ENCODE data around the gene PAX5.

The PAX5 gene

DNA sequence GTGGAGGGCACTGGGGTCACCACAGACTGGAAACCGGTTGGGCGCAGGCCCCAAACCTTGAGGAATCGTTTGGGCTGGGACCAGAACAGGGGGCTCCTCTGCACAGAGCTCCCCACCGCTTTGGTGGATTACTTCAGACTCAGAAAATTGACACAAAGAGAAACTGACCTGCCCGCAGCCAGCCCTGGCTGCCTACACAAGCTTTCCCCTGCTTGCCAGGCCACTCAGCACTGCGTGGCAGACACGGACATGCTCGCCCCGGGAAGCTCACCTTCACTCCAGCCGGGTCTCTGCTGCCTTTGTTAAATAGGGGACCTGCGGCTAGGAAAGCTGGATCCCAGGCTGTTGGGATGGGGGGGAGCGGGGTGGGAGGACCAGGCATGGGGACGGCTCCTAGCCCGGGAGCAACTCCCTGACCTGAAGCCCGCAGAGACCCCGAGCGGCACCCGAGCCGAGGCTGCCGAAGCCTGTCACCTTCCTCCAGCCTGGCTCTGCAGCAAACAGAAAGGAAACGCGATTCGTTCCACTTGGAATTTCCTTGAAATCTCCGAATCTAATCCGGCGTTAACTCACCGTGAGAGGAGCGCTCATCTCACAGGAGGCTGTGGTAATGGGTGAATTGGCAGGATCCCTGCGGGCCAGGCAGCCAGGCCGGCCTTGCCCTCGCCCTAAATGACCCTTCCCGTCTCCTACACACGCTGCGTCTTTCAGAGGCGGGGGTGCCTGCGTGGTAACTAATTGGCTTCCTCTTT, 8.8 kb downstream of the PAX5 start:
- DNase-seq (ENCODE audit: low spot score): no peak

DNA sequence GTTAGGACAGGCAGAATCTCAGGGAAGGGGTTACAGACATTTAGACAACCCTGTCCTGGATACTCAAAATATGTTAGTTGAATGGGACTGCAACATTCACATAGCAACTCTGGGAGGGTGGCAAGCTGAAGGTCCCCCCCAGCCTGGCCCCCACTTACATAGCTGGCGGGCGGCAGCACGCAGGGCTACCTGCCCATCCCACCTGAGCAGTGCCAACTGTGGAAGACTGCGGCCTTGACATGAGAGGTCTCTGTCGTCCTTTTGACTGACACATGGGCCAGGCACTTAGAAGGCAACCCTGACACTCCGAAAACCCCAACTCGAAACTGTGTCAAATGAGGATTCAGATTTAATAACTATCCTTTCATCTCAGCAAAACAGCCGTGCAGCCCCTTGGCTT, 16.5 kb downstream of the PAX5 start:
- no peak for DNase-seq (ENCODE audit: low spot score)

DNA sequence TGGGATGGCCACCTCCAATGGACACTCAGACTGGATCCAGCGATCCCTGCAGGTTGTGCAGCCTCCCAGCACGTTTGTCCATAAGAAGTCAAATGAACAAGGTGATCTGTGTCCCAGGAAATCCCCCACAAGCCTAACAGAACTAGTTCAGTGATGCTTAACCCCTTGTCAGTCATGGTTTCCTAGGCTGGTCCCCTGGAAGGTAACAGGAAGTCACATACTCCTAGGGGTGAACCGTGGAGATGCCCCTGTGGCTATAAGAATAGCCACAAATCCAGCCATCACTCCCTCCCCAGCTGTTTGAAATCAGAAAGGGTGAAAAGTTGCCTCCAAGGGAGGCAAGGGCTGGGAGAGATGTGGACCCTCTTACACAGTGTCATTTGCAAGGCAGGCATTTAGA, 22.5 kb downstream of the PAX5 start:
- DNase-seq (ENCODE audit: low spot score): no peak

DNA sequence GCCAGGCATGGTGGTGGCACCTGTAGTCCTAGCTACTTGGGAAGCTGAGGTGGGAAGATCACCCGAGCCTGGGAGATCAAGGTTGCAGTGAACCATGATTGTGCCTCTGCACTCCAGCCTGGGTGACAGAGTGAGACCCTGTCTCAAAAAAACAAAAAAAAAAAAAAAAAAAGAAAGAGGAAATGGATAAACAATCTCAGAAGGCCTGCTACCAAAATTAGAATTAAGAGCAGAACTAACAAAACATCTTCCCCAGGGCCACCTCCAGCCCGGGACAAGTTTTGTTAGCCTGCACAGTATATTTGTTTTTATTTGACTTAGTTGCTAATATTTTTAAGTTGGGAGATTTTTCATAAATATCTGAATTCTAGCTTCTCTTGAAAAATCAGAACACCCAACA, 23.1 kb downstream of the PAX5 start:
- DNase-seq (ENCODE audit: low spot score): no peak

DNA sequence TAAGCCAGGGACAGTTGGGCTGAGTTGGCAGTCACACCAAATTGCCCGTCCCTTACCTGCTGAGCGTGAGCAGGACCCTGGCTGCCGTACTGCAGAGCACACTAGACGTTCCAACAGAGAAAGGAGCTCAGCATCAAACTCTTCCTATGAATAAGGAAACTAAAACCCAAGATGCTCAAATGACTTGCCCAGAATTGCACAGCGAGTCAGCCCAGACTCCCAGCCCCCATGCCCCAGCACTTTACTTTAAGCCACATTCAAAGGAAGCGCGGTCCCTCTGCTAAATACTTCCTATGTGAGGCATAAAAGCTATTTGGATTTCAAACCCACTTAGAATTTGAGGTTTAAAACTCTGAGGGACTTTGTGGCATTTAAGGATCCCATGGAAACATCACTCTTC, 23.9 kb downstream of the PAX5 start:
- no peak for DNase-seq (ENCODE audit: low spot score)

DNA sequence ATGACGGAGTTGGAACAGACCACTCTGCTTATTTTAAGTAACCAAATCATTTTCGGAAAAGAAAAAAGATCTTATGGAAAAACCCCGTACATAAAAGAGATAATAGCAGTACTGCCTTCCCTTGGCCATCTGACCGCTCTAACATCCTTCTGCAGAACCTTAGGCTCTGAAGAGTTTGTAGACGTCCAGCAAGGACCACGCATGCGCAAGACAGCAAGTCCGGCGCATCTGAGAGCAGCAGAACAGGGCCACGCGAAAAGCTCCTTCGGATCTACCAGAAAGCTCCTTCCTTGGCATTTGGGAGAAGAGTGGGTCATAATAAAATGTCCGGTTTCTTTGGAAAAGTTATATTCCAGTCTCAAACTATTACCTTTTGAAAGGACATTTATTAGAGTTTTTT, 26.8 kb downstream of the PAX5 start:
- no peak for DNase-seq (ENCODE audit: low spot score)

DNA sequence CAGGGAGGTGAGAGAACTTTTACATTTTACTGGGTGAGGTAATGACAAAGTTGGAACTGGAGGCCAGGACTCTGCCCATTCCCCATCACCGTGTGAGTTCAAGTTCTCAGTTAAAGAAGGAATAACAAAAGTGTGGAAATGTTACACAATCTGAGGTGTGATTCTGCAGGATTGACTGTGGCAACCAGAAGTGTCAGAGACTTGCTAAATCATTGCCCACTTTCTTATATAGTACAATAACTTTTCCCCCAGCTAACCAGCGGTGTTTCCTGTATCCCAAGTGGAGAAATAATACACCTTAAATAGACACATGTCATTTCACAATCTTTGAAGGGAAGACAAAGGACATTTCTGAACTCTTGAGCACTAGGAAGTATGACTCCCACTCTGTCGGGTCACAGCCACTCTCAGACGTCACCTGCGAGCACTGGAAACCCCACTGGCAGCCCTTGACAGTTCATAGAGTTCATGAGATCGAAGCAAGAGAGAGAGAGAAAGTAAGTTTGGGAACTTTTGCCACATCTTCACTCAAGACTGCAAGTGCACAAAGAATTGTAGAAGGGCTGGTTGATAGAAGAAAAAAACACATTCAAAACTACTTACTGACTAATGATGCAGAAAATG, 28.4 kb downstream of the PAX5 start:
- no peak for DNase-seq (ENCODE audit: low spot score)

DNA sequence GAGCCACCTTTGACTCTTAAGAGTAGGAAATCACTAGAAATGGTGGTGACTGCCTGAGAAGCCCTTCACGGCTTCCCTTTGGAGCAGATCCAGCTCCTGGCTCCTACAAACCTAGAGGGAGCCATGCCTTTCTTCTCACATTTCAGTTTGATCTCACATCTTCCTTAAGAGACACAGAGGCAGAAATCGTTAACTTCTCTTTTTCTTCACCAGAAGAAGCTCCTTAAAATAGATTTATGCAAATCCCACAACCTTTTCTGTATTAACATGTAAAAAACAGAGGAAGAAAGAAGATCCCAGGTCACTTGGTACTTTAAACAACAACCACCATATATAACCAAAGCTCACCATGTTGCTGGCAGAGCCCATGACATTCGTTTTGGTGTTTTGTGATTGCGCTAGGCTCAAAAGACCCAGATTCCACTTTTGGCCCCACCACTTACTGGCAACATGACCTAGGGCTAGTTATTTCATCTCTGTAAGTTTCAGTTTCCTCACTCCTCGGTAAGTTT, 29.6 kb downstream of the PAX5 start:
- no peak for DNase-seq (ENCODE audit: low spot score)

DNA sequence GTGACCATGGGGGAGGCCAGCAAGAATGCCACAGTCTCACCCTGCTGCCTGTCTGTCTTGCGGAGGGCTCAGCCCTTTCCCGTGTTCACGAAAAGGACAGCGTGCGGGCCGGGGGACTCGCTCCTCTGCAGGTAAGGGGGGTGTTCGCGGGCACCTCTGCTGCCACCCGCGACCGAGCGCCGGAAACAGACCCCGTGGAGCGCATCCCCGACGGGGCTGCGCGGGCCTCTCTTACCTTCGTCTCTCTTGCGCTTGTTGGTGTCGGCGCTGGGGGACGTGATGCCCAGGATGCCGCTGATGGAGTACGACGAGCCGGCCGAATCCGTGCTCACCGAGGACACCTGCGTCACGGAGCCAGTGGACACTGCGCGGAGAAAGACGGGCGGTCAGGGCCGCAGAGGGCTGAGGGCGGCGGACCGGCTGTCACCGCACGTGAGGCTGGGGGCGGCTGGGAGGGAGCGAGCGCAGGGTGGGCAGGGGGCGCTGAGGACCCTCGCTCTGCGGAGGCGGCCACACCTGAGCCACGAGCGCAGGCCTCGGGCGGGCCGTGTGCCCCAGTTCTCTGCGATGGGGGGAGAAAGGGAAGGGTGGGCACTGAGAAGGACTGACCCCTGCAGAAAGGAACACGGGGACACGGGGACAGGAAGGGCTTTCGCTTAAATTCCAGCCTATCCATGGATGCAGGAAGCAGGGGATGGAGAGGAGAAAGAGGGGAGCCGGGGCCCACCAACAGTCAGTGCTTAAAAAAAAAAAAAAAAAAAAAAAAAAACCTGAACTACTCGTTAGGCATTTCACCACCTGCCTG, 31.5 kb downstream of the PAX5 start:
- no peak for DNase-seq (ENCODE audit: low spot score)

DNA sequence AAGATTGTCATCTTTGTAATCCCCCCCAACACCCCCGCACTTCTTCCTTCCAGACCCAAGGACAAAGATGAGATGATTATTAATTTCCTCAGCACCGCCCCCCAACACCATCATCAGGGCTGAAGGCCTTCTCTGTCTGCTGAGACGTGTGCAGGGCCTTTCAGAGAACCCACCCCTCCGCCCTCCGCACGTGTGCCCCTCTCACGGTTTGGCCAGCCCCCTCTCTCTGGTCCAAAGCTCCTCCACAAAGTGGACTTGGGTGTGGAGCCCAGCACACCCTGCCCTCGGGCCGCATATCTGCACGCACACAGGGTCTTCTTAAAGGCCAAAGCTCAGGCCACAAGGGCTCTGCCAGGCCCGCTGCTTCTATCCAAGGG, 32.0 kb downstream of the PAX5 start:
- DNase-seq (ENCODE audit: low spot score): no peak

DNA sequence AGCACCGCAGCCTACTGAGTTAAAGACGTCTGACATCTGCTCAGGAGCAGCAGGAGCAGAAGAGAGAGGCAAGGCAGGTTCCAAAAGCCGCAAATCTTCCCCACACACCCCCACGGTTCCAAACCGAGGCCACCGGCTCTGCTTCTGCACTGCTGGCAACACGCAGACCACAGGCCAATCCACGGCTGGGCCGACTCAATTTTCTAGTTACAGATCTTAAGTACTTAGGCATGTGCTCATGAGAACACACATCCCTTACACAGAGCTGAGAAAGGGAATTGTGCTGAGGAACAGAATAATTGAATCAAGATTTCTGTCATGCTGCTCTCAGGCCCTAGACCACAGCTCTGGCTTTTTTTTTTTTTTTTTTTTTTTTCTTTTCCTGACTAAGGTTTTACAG, 32.6 kb downstream of the PAX5 start:
- no peak for DNase-seq (ENCODE audit: low spot score)

DNA sequence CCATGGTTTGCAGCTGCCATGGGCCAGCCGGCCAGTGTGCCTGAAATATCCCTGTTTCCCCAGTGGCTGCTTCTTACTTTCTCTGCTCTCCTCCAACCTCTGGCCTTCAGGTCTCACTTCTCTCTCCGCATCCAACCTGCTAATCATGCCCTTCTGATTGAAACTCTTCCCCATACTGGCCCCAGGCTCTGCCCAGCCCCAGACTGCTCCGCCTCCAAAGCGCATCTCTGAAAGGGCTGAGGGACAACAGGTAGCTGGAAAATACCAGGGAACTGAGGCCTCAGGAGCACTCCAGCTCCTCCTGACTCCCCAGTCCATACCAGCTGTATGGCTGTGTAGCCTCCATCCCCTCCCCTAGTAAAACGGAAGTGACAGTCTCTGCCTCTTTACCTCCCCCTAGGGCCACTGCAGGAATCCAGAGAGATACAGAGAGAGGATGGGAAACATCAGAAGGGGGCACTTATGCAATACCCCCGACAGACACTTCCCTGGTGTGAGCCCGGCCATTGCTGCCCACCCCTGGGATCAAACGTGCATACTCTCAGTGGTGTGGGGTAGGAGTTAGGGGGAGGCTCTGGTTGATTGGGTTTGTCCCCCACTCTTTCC, 34.2 kb downstream of the PAX5 start:
- peak; percentile 49 for DNase-seq (ENCODE audit: low spot score)

DNA sequence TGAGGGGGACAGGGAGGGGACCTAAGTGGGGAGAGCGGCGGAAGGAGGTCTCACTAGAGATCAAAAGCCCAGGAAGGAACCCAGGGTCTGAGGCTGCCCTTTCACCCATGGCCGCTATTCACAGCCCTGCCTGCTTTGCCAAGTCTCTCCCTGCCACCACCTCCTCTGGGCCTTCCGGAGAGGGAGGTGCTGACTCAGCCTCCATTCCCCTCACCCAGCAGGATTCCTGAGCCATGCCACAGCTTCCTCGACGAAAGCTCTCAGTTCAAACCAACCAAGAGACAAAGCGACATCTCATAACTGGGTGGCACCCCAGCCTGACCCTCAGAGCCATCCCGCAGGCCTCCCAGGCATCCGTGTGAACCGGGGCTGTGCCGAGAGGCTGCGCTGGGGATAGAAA, 36.7 kb downstream of the PAX5 start:
- no peak for DNase-seq (ENCODE audit: low spot score)

DNA sequence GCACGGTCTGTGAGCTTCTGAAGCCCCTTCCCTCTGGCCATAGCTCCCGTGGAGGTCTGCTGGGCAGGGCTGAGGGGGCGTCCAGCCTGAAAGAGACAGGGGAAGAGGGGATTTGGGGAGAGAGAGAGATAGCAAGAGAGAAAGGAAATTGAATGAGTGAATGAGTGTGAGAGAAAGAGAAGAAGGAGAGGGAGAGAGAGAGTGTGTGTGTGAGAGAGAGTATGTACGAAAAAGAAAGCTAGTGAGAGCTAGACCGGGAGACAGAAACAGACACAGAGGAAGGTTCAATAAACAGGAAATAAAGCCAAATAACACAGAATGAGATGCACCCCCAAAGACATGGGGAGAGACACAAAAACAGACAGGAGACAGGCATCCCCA, 37.4 kb downstream of the PAX5 start:
- DNase-seq (ENCODE audit: low spot score): no peak

DNA sequence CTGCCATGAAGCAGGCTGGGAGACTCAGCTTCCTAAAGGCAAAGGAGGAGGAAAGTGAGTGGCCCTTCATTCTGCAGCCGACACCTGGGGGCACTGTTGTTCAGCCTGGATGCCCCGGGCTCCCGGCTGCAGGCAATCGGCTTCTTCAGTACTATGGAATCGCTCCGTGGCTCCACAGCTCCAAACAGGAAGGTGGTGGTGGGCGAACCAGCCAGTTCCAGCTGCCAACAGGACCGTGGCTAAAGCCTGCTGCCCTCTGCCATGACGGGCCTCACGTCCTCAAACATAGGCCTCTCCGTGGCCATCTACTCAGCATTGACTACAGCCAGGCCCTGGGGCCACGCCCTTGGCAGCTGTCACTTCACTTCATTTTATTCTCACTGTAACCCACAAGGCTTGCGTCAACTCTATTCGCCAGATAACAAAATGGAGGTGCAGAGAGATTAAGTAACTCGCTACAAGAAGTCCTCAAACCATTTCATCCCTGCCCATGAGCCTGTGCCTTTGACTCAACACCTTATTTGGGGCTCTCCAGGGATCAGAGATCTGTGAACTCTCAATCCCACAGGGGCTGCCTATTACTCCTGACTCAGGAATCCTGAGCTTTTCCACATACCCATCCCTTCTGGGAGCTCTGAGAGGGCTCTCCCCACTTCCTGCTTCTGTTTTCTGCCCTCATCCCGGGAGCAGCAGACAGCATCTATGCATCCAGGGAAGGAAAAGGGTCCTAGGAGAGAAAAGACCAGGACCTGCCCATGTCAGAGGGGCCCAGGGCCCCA, 38.0 kb downstream of the PAX5 start:
- DNase-seq (ENCODE audit: low spot score): peak; percentile 86

DNA sequence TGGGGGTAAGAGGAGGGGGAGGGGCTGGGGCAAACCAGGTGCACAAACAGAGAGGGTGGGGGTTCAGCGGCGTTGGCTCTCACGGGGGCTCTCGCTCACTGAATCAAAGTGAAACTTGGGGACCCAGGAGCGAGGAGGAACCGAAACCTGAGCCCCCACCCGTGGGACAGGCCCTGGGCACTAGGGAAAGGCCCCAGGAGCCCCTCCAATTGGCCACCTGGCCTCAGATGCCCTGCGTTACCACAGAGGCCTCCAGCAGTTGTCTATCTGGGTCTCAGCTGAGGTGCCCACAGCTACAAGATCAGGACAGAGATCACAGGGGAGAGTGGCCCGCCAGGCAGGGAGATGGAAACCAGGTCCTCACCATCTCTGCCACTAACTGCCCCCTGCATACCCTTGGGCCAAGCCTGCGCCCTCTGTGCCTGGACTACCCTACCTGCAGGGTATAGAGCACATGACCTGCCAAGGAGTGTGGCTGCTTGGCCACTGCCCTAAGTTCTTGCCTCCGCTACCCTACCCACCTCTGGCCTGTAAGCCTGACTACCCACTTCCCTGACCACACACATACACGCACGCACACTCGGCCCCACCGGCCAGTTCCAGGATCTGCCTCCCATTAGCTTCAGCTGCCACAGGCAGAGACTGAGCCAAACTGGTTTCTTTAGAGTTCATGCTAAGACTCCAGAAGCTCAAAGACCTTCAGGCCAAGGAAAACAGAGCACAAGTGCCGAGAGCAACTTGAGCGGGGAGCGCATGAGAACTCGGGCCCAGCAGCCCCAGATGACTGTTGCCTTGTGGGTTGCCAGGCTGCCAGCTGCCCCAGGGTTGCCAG, 39.9 kb downstream of the PAX5 start:
- DNase-seq (ENCODE audit: low spot score): no peak

DNA sequence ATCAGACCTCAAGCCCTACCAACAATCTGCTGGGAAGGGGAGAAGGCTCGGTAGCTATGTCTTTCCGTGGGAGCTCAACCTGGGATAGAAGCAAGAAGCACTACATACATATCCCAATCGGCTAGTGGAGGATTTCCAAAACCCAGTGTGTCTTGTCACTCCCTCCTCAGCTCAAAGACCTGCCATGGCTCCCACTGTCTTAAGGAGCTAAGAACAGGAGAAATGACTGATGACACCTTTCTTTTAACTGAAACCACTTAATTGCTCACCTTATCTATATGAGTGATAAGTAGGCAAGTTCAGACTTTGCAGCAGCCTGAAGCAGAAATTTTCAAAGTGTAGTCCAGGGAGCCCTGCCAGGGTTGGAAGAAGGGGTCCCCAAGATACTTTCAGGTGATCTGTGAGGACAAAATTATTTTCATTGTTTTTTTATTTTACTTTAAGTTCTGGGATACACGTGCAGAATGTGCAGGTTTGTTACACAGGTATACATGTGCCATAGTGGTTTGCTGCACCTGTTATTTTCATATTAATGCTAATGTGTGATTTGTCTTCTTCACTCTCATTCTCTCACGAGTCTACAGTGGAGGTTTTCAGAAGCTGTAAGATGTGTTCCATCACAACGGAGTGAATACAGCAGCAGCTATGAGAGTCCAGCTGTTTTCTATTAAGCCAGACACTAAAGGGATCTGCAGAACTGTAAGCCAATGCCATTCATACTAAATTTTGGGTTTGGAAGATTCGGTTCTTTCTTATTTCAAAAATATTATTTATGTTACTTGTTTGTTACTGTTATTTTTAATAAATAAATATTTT, 41.4 kb downstream of the PAX5 start:
- no peak for DNase-seq (ENCODE audit: low spot score)

DNA sequence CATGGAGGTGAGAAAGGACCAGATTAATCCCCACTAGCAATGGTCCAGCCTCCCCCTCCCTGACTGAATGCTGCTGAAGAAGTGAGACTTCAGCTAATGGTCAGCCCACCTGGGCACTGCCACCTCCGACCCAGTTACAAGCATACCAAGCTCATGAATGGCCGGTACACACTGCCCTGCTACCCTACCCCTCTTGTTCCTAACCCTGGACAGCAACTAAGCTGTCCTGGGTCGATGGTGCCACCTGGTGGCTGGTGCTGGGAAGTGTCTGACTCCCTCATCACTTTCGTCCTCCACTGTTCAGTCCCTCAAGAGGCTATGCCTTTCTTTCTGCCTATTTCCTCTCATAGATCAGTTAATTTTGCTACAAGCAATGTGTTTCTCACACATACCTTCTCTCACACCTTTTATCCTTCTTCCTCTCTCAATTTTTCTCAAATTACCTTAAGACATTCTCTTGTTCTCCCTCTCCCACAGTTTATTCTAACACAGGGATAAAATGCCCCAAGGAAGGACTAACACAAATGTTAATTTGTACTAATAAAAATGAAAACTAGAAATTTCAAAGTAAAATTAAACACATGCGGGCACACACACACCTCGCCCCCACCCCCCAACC, 42.4 kb downstream of the PAX5 start:
- DNase-seq (ENCODE audit: low spot score): peak; percentile 81

DNA sequence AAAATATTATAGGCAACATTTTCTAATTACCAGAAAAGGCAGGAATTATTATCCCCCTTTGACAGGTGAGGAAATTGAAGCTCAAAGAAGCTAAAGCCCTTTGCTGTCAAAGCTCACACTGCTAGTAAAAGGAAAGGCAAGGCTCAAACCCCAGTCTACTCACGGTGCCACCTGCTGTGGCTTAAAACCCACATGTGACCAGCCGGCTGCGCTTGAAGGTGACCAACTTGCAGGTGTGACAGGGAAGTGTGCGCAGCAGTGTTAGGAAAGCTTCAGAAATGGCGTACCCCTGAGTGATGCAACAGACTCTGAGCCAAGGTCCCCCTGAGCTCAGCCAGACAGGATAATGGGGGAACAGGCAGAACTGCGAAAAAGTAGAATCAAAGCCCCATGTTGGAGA, 45.2 kb downstream of the PAX5 start:
- DNase-seq (ENCODE audit: low spot score): no peak

DNA sequence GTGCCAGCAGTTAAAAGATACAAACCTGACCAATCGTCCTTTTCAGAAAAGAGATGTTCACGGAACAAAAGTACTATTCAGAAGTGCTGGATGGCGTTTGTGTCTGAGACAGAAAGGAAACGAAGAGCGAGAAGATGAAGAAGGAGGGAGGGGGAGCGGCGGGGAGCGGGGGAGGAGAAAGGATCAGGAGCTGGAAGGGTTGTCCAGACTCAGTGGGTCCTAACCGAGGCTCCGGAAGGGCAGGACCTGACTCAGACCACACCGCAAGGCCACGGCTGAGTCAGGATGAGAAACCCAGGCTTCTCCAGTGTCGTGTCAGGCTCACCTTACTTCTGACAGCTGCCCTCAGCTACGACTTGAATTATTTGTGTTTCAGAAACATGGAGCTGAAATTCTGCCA, 46.2 kb downstream of the PAX5 start:
- no peak for DNase-seq (ENCODE audit: low spot score)
